ENCODE data around the gene ZNF580. TPM values are rescaled to one million over a fixed set of nuclear protein-coding genes. Genes with fewer than 3 reads are reported as not detected.

The ZNF580 gene
- polyA plus RNA-seq, 3 donors: 55.8 to 60.5 (median 57.3) TPM

GRCh38 chr19:55674841-55675660 is 34.2 kb downstream of the ZNF580 start, which contains the start of gene EPN1:
Gene EPN1, plus strand, starts transcription at chr19:55675226. Its CDS starts 3,402 bp downstream, at chr19:55678628.
- DNase-seq: peak; percentile 95

- no peak for DNase-seq
Observed at GRCh38 chr19:55675661-55676354, 35.0 kb downstream of the ZNF580 start.

- no peak for DNase-seq
Observed at GRCh38 chr19:55676383-55676782, 35.6 kb downstream of the ZNF580 start.

- no peak for DNase-seq
Observed at GRCh38 chr19:55676889-55677505, 36.2 kb downstream of the ZNF580 start.

- DNase-seq: no peak
Observed at GRCh38 chr19:55677572-55678028, 36.8 kb downstream of the ZNF580 start.

GRCh38 chr19:55678121-55678671 is 37.4 kb downstream of the ZNF580 start:
- no peak for DNase-seq

- DNase-seq: no peak
Observed at GRCh38 chr19:55679343-55680257, 38.8 kb downstream of the ZNF580 start.

GRCh38 chr19:55680339-55681130 is 39.7 kb downstream of the ZNF580 start:
- no peak for DNase-seq

GRCh38 chr19:55681131-55682092 is 40.6 kb downstream of the ZNF580 start:
- DNase-seq: no peak

- peak; percentile 57 for DNase-seq
Observed at GRCh38 chr19:55683449-55684261, 42.9 kb downstream of the ZNF580 start.

DNA sequence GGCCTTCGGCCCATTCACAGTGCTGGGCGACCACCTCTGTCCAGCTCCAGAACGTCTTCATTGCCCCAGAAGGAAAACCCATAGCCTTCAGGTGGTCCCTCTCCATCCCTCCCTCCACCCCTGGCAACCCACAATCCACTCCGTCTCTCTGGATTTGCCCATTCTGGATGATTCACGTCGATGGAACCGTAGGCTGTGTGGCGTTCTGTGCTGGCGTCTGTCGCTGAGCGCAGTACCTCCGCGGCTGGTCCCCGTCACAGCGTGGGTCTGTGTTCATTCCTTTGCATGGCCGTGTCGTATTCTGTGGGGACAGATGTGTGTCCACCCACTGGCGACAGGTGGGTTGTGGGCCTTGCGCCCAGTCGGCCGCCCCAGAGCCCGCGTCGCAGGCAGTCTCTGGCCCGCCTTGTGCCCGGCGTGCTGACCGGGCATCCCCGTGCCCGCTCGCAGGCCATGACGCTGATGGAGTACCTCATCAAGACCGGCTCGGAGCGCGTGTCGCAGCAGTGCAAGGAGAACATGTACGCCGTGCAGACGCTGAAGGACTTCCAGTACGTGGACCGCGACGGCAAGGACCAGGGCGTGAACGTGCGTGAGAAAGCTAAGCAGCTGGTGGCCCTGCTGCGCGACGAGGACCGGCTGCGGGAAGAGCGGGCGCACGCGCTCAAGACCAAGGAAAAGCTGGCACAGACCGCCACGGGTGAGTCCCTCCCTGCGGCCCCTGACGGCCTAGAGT is 44.3 kb downstream of the ZNF580 start:
- DNase-seq: no peak

- no peak for DNase-seq
Observed at GRCh38 chr19:55685776-55686175, 45.0 kb downstream of the ZNF580 start.

GRCh38 chr19:55686311-55687050 is 45.7 kb downstream of the ZNF580 start:
- DNase-seq: no peak

- no peak for DNase-seq
Observed at GRCh38 chr19:55687281-55688201, 46.7 kb downstream of the ZNF580 start.

GRCh38 chr19:55688422-55689218 is 47.8 kb downstream of the ZNF580 start:
- no peak for DNase-seq

All from renal pelvis (tissue), 4 donors.